SK-N-SH treated with all-trans-retinoic acid at 6 μM for 48 hours (cell line): ENCODE results near the gene NDUFA13.

Experiments used
- BACH2 ChIP-seq: fragments of 250-450 bp; sonication (Bioruptor Pico); IDR thresholded peaks from 2 replicates; pipeline ENCODE4 v1.9.0; 2021; ENCODE audit warnings: mild to moderate bottlenecking, borderline replicate concordance
- OSR1 ChIP-seq: fragments of 250-450 bp; sonication (Bioruptor Pico); IDR thresholded peaks from 2 replicates; pipeline ENCODE4 v1.8.0; 2022; ENCODE audit warnings: moderate library complexity, mild to moderate bottlenecking, inconsistent platforms
- RARB ChIP-seq: fragments of 250-450 bp; sonication (Bioruptor Pico); IDR thresholded peaks from 2 replicates; pipeline ENCODE4 v1.8.0; 2021; ENCODE audit warnings: mild to moderate bottlenecking, moderate library complexity
- SNAI2 ChIP-seq: fragments of 250-450 bp; sonication (Bioruptor Pico); IDR thresholded peaks from 2 replicates; pipeline ENCODE4 v1.5.0; 2020; ENCODE audit warnings: mild to moderate bottlenecking, moderate library complexity
- TOX ChIP-seq: fragments of 250-450 bp; sonication (Bioruptor Pico); IDR thresholded peaks from 2 replicates; pipeline ENCODE4 v1.8.0; 2021; ENCODE audit warnings: mild to moderate bottlenecking, moderate library complexity, borderline replicate concordance
- ZC3H10 ChIP-seq: fragments of 250-450 bp; sonication (Bioruptor Pico); IDR thresholded peaks from 2 replicates; pipeline ENCODE4 v1.5.1; 2021; ENCODE audit warnings: mild to moderate bottlenecking, moderate library complexity
- ZFP30 ChIP-seq: fragments of 450-650 bp; formaldehyde crosslinking; IDR thresholded peaks from 2 replicates; pipeline ENCODE4 v1.5.0; 2022; ENCODE audit warnings: mild to moderate bottlenecking, moderate library complexity
- TF ChIP-seq, protein P1 (sequence below): fragments of 250-450 bp; sonication (Bioruptor Pico); IDR thresholded peaks from 2 replicates; pipeline ENCODE4 v1.5.1; 2021; ENCODE audit warnings: mild to moderate bottlenecking, moderate library complexity
- TF ChIP-seq, protein P2 (sequence below): fragments of 250-450 bp; sonication (Bioruptor Pico); IDR thresholded peaks from 2 replicates; pipeline ENCODE4 v1.5.1; 2020; ENCODE audit warnings: low read depth, mild to moderate bottlenecking, moderate library complexity

GRCh38 chr19:19563348-19563848, 47.4 kb downstream of the NDUFA13 start:
- TF ChIP-seq BACH2 (CRISPR knock-in tag), result no peak
- TF ChIP-seq ZC3H10 (CRISPR knock-in tag), result no peak
- TF ChIP-seq, protein P1, sequence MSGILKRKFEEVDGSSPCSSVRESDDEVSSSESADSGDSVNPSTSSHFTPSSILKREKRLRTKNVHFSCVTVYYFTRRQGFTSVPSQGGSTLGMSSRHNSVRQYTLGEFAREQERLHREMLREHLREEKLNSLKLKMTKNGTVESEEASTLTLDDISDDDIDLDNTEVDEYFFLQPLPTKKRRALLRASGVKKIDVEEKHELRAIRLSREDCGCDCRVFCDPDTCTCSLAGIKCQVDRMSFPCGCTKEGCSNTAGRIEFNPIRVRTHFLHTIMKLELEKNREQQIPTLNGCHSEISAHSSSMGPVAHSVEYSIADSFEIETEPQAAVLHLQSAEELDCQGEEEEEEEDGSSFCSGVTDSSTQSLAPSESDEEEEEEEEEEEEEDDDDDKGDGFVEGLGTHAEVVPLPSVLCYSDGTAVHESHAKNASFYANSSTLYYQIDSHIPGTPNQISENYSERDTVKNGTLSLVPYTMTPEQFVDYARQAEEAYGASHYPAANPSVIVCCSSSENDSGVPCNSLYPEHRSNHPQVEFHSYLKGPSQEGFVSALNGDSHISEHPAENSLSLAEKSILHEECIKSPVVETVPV (CRISPR knock-in tag), result no peak
- no peak for TF ChIP-seq OSR1 (CRISPR knock-in tag)
- TF ChIP-seq RARB (CRISPR knock-in tag), result no peak
- TF ChIP-seq ZFP30, result no peak
- TF ChIP-seq SNAI2, result no peak
- no peak for TF ChIP-seq TOX
- TF ChIP-seq, protein P2, sequence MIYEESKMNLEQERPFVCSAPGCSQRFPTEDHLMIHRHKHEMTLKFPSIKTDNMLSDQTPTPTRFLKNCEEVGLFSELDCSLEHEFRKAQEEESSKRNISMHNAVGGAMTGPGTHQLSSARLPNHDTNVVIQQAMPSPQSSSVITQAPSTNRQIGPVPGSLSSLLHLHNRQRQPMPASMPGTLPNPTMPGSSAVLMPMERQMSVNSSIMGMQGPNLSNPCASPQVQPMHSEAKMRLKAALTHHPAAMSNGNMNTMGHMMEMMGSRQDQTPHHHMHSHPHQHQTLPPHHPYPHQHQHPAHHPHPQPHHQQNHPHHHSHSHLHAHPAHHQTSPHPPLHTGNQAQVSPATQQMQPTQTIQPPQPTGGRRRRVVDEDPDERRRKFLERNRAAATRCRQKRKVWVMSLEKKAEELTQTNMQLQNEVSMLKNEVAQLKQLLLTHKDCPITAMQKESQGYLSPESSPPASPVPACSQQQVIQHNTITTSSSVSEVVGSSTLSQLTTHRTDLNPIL (CRISPR knock-in tag), result no peak
